Measurements from ENCODE around the gene CSPG4. TPM values are rescaled to one million over a fixed set of nuclear protein-coding genes. Genes with fewer than 3 reads are reported as not detected.

Gene CSPG4
- total RNA-seq, 1 donor from 2014 or later, result 7.3 TPM

DNA sequence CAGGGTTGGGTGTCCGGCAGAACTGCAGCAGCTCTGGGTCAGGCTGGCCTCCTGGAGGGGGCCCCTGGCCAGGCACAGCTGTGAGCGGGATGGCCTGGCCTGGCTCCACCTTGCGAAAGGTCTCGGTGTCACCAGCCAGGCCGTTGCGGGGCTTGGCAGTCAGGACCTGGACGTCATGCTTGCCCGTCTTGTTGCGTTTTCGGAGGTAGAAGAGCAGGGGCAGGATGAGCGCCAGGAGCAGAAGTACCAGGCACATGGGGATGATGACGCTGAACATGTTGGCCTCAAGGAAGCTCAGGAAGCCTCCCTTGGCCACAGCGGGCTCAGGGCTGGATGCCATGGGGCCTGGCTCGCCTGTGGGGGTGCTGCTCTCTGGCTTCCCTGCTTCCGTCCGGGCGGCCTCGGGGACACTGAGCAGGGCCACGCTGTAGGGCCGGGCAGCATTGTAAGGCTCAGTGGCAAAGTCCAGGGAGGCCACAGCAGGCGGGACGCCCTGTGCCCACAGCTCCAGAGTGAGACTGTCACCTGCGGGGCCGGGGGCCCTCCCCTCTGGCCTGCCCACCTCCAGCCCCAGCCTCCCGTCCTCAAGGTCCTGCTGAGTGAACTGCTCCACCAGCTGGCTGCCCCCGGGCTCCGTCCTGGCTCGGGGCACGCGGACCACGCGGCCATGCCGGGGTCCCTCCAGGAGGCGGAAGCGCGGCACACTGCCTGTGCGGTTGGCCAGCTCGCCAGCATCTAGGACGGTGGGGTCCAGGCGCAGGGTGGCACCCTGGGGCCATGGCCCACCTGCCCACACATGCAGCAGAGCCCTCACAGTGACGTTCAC lies 36.9 kb downstream of the CSPG4 start:
- Mint-ChIP-seq H3K27ac (no peak overlapping the region), H3K4me1 (ENCODE audit: unreplicated experiment) (peaks cover 5% of the 10 kb centered on the region), H3K4me3 (no peak overlapping the region), H3K27me3 (no peaks in the 10 kb centered on the region), H3K9me3 (no peaks in the 10 kb centered on the region), H3K36me3 (no peaks in the 10 kb centered on the region)
- TF ChIP-seq, protein P1, sequence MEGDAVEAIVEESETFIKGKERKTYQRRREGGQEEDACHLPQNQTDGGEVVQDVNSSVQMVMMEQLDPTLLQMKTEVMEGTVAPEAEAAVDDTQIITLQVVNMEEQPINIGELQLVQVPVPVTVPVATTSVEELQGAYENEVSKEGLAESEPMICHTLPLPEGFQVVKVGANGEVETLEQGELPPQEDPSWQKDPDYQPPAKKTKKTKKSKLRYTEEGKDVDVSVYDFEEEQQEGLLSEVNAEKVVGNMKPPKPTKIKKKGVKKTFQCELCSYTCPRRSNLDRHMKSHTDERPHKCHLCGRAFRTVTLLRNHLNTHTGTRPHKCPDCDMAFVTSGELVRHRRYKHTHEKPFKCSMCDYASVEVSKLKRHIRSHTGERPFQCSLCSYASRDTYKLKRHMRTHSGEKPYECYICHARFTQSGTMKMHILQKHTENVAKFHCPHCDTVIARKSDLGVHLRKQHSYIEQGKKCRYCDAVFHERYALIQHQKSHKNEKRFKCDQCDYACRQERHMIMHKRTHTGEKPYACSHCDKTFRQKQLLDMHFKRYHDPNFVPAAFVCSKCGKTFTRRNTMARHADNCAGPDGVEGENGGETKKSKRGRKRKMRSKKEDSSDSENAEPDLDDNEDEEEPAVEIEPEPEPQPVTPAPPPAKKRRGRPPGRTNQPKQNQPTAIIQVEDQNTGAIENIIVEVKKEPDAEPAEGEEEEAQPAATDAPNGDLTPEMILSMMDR (conservative IDR thresholded peaks at IDR 0.05), result no peak
- no peak for DNase-seq (ENCODE audit: extremely low spot score, unreplicated experiment)

DNA sequence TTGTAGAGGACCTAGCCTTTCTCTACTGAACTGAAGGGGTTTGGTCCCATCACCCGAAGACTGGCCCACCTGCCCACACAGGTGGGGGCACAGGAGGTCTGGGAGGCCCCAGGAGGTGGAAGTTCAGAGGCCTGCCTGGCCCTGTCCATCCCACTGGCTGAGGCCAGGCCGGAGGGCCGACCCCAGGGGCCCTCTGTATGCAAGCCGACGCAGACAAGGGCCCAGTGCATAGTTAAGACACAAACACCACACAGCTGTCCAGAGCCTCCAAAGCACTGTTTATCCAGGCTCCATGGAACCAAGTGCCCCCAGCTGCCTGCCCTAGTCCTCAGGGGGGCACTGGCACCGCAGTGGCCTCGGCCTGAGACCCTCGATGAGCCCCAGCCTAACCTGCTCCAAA lies 38.3 kb downstream of the CSPG4 start:
- H3K27me3 Mint-ChIP-seq, result no peaks in the 10 kb centered on the region
- no peak overlapping the region for H3K27ac Mint-ChIP-seq
- H3K9me3 Mint-ChIP-seq, result no peaks in the 10 kb centered on the region

DNA sequence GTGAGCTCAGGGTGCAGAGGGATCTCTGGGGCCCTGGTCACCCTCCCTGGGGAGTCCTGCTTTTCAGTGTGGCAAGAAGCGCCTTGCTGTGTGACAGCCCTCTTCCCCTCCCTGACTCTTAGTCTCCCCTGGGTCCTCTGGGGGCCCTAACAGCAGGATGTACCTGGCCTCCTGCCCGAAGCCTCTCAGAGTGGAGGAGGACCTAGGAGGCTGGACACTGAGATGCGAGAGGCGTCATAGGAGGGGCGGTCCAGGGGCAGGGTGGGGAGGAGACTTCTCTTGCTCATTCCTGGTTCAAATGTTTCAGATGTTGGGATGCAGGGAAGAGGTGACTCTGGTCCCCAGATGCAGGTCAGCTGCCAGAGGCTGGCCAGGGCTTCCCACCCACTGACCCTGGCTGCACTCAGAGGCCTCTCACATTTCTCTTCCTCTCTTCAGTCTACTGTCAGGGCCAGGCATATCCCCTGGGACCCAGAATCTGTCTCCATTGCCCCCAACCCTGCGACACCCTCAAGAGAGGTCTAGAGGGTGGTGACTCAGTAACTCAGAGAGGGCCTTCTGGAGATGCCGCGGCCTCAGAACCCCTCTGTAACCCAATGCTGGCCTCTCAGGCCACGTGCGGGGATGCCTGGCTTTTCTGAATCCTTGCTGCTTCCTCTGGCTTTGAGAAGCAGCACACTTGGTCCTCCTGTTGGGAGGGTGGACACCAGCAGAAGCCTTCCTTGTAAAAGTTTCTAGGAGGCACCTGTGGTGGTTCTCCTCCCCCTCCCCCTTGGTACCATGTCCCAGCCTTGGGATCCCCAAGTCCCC lies 39.0 kb downstream of the CSPG4 start:
- TF ChIP-seq, protein P1 (conservative IDR thresholded peaks at IDR 0.05), result no peak
- DNase-seq (ENCODE audit: extremely low spot score, unreplicated experiment), result no peak
- Mint-ChIP-seq H3K27ac (peak overlapping the region; percentile 71), H3K4me3 (no peak overlapping the region), H3K36me3 (no peaks in the 10 kb centered on the region), H3K27me3 (no peaks in the 10 kb centered on the region), H3K4me1 (ENCODE audit: unreplicated experiment) (peaks cover 5% of the 10 kb centered on the region), H3K9me3 (no peaks in the 10 kb centered on the region)

More for the DNA sequence above, 38.3 kb downstream of the CSPG4 start:
- DNase-seq (ENCODE audit: extremely low spot score, unreplicated experiment), result no peak
- Mint-ChIP-seq H3K36me3 (no peaks in the 10 kb centered on the region), H3K4me3 (no peak overlapping the region), H3K4me1 (ENCODE audit: unreplicated experiment) (peaks cover 5% of the 10 kb centered on the region)
- TF ChIP-seq, protein P1 (conservative IDR thresholded peaks at IDR 0.05), result no peak

DNA sequence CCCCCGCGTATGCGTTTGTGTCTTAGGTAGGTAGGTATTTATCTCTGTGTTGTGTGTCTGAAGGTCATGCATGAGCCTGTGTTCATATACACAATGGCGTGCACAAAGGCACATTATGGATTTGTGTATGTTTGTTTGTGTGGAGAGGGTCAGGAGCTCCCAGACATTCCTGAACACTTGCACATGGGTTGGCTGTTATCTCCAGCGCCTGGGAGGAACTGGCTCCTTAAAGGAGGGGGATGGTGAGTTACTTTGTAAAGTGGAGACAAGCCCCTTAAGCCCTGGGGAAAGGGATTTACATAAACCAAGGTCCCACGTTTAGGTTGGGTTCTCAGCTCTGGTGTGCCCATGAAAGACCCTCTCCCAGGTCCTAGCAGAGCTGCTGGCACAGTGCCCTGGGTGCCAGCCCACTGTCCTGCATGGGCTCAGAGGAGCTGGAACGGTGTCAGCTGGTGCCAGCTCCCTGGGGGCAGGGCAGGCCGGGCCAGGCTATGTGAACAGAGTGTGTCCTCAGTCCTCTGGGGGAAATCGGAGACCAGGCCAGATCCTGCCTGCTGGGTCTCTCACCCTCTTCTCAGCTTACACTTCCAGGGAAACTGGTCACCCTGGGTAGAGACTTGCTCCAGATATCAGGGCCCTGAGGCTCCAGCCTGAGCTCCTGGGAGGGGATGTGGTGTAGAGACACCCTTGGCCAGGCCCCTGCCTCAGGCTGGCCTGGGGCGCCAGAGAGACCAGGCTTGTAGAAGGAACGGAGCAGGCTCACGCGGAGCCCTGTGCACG lies 39.8 kb downstream of the CSPG4 start:
- no peaks in the 10 kb centered on the region for H3K9me3 Mint-ChIP-seq
- H3K36me3 Mint-ChIP-seq, result no peaks in the 10 kb centered on the region
- peak overlapping the region; percentile 56 for H3K4me3 Mint-ChIP-seq
- peaks cover 5% of the 10 kb centered on the region for H3K4me1 Mint-ChIP-seq (ENCODE audit: unreplicated experiment)
- DNase-seq (ENCODE audit: extremely low spot score, unreplicated experiment), result no peak
- no peaks in the 10 kb centered on the region for H3K27me3 Mint-ChIP-seq
- TF ChIP-seq, protein P1 (conservative IDR thresholded peaks at IDR 0.05), result no peak
- peak overlapping the region; percentile 71 for H3K27ac Mint-ChIP-seq
